Measurements from ENCODE around the gene POMT1.
A peak's percentile ranks its signal among the peaks of the same experiment; 100 is the strongest.
"Not testable (repeated sequence)": the region's sequence is repeated elsewhere in the genome, so short reads cannot be mapped to it uniquely, and the experiment has no call there.

POMT1 gene

GRCh38 chr9:131502781-131503625 is at the start of gene POMT1:
TSS of gene POMT1 (plus strand) at chr9:131502918. CDS start at chr9:131504219, 1,301 bp downstream.
- H3K4me1 Mint-ChIP-seq, result peaks cover 73% of the 10 kb centered on the region
- H3K9me3 Mint-ChIP-seq, result no peaks in the 10 kb centered on the region
- peak; percentile 91 to 92 for DNase-seq
- peak within 1 kb of the TSS; percentile 93 to 95 for H3K4me3 Mint-ChIP-seq
- H3K27ac Mint-ChIP-seq, result peak within 1 kb of the TSS; percentile 93 to 98
- no peaks in the 10 kb centered on the region for H3K27me3 Mint-ChIP-seq
- peak; percentile 58 for ATAC-seq

- ATAC-seq, result no peak
- peaks cover 13% of the 10 kb centered on the region for H3K4me1 Mint-ChIP-seq
- DNase-seq, result no peak
- H3K27ac Mint-ChIP-seq, result no peak overlapping the region
- H3K27me3 Mint-ChIP-seq, result no peaks in the 10 kb centered on the region
- H3K4me3 Mint-ChIP-seq, result no peak overlapping the region
- H3K9me3 Mint-ChIP-seq, result no peaks in the 10 kb centered on the region
Measured at GRCh38 chr9:131454028-131454427, 48.7 kb upstream of the POMT1 start.

- H3K27ac Mint-ChIP-seq, result peak overlapping the region in 1 of 2 donors; percentile 82
- H3K9me3 Mint-ChIP-seq, ATAC-seq, DNase-seq, H3K27me3 Mint-ChIP-seq, H3K4me3 Mint-ChIP-seq: not testable (repeated sequence)
- peaks cover 21% of the 10 kb centered on the region for H3K4me1 Mint-ChIP-seq
Measured at GRCh38 chr9:131455655-131456054, 47.1 kb upstream of the POMT1 start.

DNA sequence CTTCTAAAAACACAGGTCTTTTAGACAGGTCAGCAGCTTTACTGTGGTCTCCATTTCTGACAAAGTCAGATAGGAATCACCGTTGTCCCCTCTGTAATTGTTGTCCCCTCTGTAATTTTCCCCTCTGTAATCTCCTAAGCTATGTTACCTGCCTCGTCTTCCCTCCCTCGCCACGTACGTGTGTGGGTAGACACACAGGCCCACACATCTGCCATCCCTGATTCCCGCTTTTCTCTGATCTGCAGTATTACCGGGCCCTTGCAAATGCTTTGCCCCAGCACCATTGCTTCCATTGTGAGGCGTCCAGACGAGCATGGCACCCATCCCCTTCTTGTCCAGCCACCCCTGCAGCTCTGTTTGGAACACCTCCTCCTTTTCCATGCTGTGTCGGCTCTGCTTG is 45.0 kb upstream of the POMT1 start:
- Mint-ChIP-seq H3K27ac (peak overlapping the region; percentile 23 to 75), H3K27me3 (no peaks in the 10 kb centered on the region), H3K9me3 (no peaks in the 10 kb centered on the region), H3K4me1 (peaks cover 23% of the 10 kb centered on the region), H3K4me3 (no peak overlapping the region)
- no peak for DNase-seq
- ATAC-seq, result no peak

DNA sequence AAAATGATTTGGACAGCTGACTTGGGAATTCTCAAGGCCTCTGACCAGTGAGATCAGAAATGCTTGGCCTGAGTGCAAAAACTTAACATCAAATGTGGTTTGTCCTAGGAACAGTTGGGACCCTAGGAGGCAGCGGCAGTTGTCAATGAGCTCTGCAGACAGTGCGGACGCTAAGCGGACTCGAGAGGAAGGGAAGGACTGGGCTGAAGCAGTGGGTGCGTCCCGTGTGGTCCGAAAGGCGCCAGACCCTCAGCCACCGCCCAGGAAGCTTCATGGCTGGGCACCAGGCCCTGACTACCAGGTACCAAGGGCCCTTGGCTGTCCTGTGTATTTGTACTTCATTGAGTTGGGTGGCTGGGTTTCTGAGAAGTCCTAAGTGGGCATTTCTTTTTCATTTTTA is 43.7 kb upstream of the POMT1 start:
- Mint-ChIP-seq H3K9me3 (no peaks in the 10 kb centered on the region), H3K4me3 (no peak overlapping the region), H3K27ac (peak overlapping the region; percentile 63 to 72), H3K27me3 (no peaks in the 10 kb centered on the region), H3K4me1 (peaks cover 17% of the 10 kb centered on the region)
- no peak for ATAC-seq
- no peak for DNase-seq

DNA sequence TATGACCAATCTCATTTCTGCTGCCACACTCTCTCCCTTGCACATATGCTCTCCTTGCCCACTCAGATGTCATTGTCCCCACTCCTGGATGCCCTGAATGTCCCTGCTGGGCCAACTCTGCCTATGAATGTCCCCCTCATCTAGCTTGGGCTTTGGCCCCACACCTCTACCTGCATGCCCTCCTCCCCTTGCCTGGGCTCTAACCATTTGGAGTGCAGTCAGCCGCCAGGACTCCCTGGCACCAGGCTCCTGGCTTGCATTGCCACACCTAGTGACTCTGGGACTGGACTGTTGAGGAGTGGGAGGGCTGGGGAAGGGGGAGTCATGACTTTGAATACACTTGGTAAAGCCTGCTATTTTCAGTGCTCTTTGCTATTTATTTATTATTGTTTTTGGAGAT is 41.6 kb upstream of the POMT1 start:
- H3K9me3 Mint-ChIP-seq, result no peaks in the 10 kb centered on the region
- H3K27me3 Mint-ChIP-seq, result no peaks in the 10 kb centered on the region
- H3K4me3 Mint-ChIP-seq, result no peak overlapping the region
- DNase-seq (no peak), ATAC-seq (no peak)
- H3K4me1 Mint-ChIP-seq, result peaks cover 17% of the 10 kb centered on the region
- H3K27ac Mint-ChIP-seq, result peak overlapping the region; percentile 68 to 90

DNA sequence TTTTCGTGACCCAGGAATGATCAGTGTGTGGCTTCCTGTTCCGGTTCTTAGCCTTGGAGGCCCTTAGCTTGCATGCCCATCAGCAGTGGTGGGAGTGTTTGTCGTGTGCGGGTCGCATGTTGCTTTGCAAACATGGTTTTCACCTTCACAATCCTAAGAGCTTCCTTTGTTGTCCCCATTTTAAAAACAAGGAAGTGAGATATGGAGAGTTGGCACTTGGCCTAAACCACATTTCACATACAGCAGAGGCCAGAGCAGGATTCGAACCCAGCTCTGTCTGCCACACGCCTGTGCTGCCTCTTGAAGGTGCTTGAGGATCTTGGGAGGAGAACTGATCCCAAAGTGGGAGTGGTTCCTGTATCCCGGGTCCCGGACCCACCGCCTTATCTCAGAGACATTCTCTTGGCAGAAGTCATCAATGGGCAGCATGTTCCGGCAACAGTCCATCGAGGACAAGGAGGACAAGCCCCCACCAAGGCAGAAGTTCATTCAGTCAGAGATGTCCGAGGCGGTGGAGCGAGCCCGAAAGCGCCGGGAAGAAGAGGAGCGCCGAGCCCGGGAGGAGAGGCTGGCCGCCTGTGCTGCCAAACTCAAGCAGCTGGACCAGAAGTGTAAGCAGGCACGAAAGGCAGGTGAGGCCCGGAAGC is 38.2 kb upstream of the POMT1 start:
- Mint-ChIP-seq H3K27ac (peak overlapping the region in 1 of 2 donors; percentile 56), H3K9me3 (no peaks in the 10 kb centered on the region), H3K4me1 (peaks cover 15% of the 10 kb centered on the region), H3K4me3 (no peak overlapping the region), H3K27me3 (no peaks in the 10 kb centered on the region)
- ATAC-seq (no peak), DNase-seq (no peak)

GRCh38 chr9:131465401-131465800 is 37.3 kb upstream of the POMT1 start:
- Mint-ChIP-seq H3K27ac (peak overlapping the region in 1 of 2 donors; percentile 42), H3K4me3 (no peak overlapping the region), H3K4me1 (peaks cover 16% of the 10 kb centered on the region), H3K27me3 (no peaks in the 10 kb centered on the region), H3K9me3 (no peaks in the 10 kb centered on the region)
- no peak for DNase-seq
- ATAC-seq, result no peak

- DNase-seq (no peak), ATAC-seq (no peak)
- Mint-ChIP-seq H3K27ac (peak overlapping the region in 1 of 2 donors; percentile 59), H3K9me3 (no peaks in the 10 kb centered on the region), H3K4me1 (peaks cover 8% of the 10 kb centered on the region), H3K27me3 (no peaks in the 10 kb centered on the region), H3K4me3 (no peak overlapping the region)
Measured at GRCh38 chr9:131467214-131467935, 35.3 kb upstream of the POMT1 start.

GRCh38 chr9:131468031-131468430 is 34.7 kb upstream of the POMT1 start:
- DNase-seq, result no peak
- Mint-ChIP-seq H3K27ac (no peak overlapping the region), H3K4me3 (no peak overlapping the region), H3K27me3 (no peaks in the 10 kb centered on the region), H3K9me3 (no peaks in the 10 kb centered on the region), H3K4me1 (peaks cover 12% of the 10 kb centered on the region)
- no peak for ATAC-seq

DNA sequence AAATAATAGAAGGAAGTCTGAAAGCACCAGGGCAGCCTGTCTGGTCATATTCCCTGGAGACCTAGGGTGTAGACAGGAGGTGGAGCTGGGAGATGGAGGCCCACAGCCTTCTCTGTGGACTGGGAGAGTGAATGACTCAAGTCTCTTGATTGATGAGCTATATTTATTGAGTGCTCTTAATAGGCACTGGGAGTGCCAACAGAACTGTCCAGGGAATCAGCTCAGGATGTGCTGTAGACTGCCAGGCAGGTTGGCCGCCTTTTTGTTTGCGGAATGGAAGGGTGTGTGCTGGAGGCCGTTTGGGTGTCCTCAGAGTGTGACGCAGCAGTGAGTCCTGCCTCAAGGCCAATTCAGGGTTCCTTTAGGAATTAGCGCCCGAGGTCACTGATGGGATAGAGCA is 33.4 kb upstream of the POMT1 start:
- Mint-ChIP-seq H3K27me3 (no peaks in the 10 kb centered on the region), H3K9me3 (no peaks in the 10 kb centered on the region), H3K4me1 (peaks cover 12% of the 10 kb centered on the region), H3K27ac (peak overlapping the region in 1 of 2 donors; percentile 77), H3K4me3 (no peak overlapping the region)
- DNase-seq (no peak), ATAC-seq (no peak)

- peaks cover 16% of the 10 kb centered on the region for H3K4me1 Mint-ChIP-seq
- DNase-seq, result no peak
- peak overlapping the region in 1 of 2 donors; percentile 6 for H3K4me3 Mint-ChIP-seq
- H3K9me3 Mint-ChIP-seq, result no peaks in the 10 kb centered on the region
- H3K27me3 Mint-ChIP-seq, result no peaks in the 10 kb centered on the region
- peak overlapping the region in 1 of 2 donors; percentile 77 for H3K27ac Mint-ChIP-seq
- no peak for ATAC-seq
Measured at GRCh38 chr9:131469951-131470350, 32.8 kb upstream of the POMT1 start.

GRCh38 chr9:131470581-131470991 is 32.1 kb upstream of the POMT1 start:
- no peak for ATAC-seq
- H3K27me3 Mint-ChIP-seq, result no peaks in the 10 kb centered on the region
- H3K4me3 Mint-ChIP-seq, result no peak overlapping the region
- no peak for DNase-seq
- H3K9me3 Mint-ChIP-seq, result no peaks in the 10 kb centered on the region
- H3K4me1 Mint-ChIP-seq, result peaks cover 18% of the 10 kb centered on the region
- H3K27ac Mint-ChIP-seq, result peak overlapping the region in 1 of 2 donors; percentile 14

DNA sequence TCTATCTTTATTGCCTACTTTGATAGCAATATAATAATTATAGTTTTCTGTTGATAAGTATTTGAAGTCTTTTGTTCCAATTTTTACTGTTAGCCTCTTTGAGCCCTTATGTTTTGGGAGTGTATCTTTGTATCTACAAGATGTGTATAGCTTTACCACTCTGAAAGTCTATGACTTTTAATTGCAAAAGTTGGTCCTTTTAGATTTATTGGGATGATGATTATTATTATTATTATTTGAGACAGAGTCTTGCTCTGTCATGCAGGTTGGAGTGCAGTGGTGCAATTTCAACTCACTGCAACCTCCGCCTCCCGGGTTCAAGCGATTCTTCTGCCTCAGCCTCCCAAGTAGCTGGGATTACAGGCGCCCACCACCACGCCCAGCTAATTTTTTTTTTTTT is 30.6 kb upstream of the POMT1 start:
- not testable (repeated sequence) for H3K9me3 Mint-ChIP-seq, H3K4me3 Mint-ChIP-seq, ATAC-seq, H3K27me3 Mint-ChIP-seq, H3K27ac Mint-ChIP-seq, DNase-seq
- H3K4me1 Mint-ChIP-seq, result peaks cover 19% of the 10 kb centered on the region

DNA sequence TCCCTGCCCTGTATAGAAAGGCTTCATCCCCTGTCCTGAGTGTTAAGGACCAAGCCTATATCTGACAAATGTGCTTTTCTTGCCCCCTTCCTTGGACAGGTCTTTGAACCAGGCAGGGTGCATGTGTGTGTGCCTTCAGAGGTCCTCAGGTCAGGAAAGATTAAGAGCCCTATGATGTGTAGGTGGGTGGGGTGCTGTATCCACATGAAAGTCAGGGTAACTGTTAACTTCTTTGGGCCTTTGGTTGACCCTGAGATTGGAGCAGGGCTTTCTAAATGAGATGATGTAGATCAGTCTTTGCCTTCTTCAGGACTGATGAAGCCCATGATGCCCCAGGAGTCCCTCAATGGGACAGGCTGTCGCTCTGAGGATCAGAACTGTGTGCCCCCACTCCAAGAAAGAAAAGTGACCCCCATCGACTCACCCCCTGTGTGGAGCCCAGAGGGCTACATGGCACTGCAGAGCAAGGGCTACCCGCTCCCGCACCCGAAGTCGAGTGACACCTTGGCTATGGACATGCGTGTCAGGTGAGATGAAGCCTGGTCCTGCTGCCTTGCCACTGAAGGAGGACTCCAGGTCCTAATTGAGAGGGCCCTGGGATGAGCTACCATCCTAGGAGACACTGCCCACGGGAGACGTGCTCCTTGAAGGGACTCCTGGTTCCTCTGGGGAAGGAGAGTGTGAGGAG is 29.4 kb upstream of the POMT1 start:
- ATAC-seq (no peak), DNase-seq (no peak)
- H3K27me3 Mint-ChIP-seq, result no peaks in the 10 kb centered on the region
- H3K4me3 Mint-ChIP-seq, result no peak overlapping the region
- peak overlapping the region in 1 of 2 donors; percentile 30 for H3K27ac Mint-ChIP-seq
- no peaks in the 10 kb centered on the region for H3K9me3 Mint-ChIP-seq
- peaks cover 27% of the 10 kb centered on the region for H3K4me1 Mint-ChIP-seq

Measured in stimulated activated naive CD8-positive, alpha-beta T cell treated with anti-CD3 and anti-CD28 coated beads, Interleukin-15, amount 100 ng/mL, for 72 hours (primary cell).